ENCODE results near the gene DBX1.

- TF ChIP-seq CTCF (IDR thresholded peaks at IDR 0.05): no peak
- no peak for TF ChIP-seq POLR2A (IDR thresholded peaks at IDR 0.05)
These were observed 32.4 kb upstream of the DBX1 start for GRCh38 chr11:20192641-20193040.

Data from testis (tissue), 2 donors.